Naive thymus-derived CD4-positive, alpha-beta T cell (primary cell): Measurements from ENCODE around the gene DLK1. TPM values are rescaled to one million over a fixed set of nuclear protein-coding genes. Genes with fewer than 3 reads are reported as not detected.

Experiments used
- ATAC-seq: fragments of 150-1000 bp; cut with Tn5 transposase; 2 replicates; pipeline ENCODE4 v1.10.0; 2021; ENCODE audit warnings: mild to moderate bottlenecking, moderate library complexity
- CTCF ChIA-PET: fragments of 350-600 bp; sonication (Branson Sonifier 250); formaldehyde crosslinking; loops from one replicate; lab custom pipeline; 2021; ENCODE audit warnings: antibody characterized with exemption; lab: Charles Lee
- POLR2A ChIA-PET: fragments of 350-600 bp; sonication (Branson Sonifier 250); formaldehyde crosslinking; loops from one replicate; lab custom pipeline; 2021; ENCODE audit warnings: antibody characterized with exemption, inconsistent platforms; lab: Charles Lee
- DNase-seq, 9 donors: peaks; one replicate each; pipeline versions ENCODE4 v3.0.0 to v3.0.0-alpha.2; 2020 to 2022; ENCODE audit warnings: mixed read lengths in 1 of 9
- H3K27ac ChIP-seq: one replicate; pipeline ENCODE4 v1.7.0; 2013; ENCODE audit warnings: mild to moderate bottlenecking, low read depth, low read length, moderate library complexity
- H3K27me3 ChIP-seq, 2 donors: one replicate each; pipeline ENCODE4 v1.7.0; 2013; ENCODE audit warnings: low read length in 2 of 2, mild to moderate bottlenecking in 2 of 2, moderate library complexity in 2 of 2; ENCODE audit not compliant: control insufficient read depth in 2 of 2, insufficient read depth in 2 of 2
- H3K36me3 ChIP-seq, 3 experiments: 1 replicate in 2 of 3; 2 replicates in 1 of 3; pipeline ENCODE4 v1.7.0; 2013; ENCODE audit warnings: low read length in 3 of 3, mild to moderate bottlenecking in 3 of 3, moderate library complexity in 1 of 3; ENCODE audit not compliant: insufficient read depth in 3 of 3, control insufficient read depth in 2 of 3
- H3K4me1 ChIP-seq, 2 donors: one replicate each; pipeline ENCODE4 v1.7.0; 2013; ENCODE audit warnings: low read length in 2 of 2, mild to moderate bottlenecking in 2 of 2, moderate library complexity in 1 of 2; ENCODE audit not compliant: control insufficient read depth in 2 of 2, insufficient read depth in 2 of 2
- H3K4me3 ChIP-seq: 2 replicates; pipeline ENCODE4 v1.7.0; 2013; ENCODE audit warnings: mild to moderate bottlenecking, low read length
- H3K9me3 ChIP-seq, 3 experiments: 1 replicate in 2 of 3; 2 replicates in 1 of 3; pipeline ENCODE4 v1.7.0; 2013; ENCODE audit warnings: low read length in 3 of 3; ENCODE audit not compliant: control insufficient read depth in 2 of 3
- H3K27ac Mint-ChIP-seq, 9 donors: one replicate each; pipeline ENCODE4 v1.8.0; 2020 to 2022; ENCODE audit warnings: mixed read lengths in 9 of 9, mild to moderate bottlenecking in 8 of 9, moderate library complexity in 5 of 9, inconsistent platforms in 2 of 9
- H3K27me3 Mint-ChIP-seq, 5 donors: one replicate each; pipeline ENCODE4 v1.8.0; 2021 to 2022; ENCODE audit warnings: mixed read lengths in 5 of 5, mild to moderate bottlenecking in 1 of 5
- H3K36me3 Mint-ChIP-seq, 5 donors: one replicate each; pipeline ENCODE4 v1.8.0; 2020 to 2022; ENCODE audit warnings: mixed read lengths in 5 of 5, mild to moderate bottlenecking in 3 of 5, inconsistent platforms in 1 of 5
- H3K4me1 Mint-ChIP-seq, 7 donors: one replicate each; pipeline ENCODE4 v1.8.0; 2020 to 2022; ENCODE audit warnings: mixed read lengths in 7 of 7, mild to moderate bottlenecking in 3 of 7, inconsistent platforms in 1 of 7
- H3K4me3 Mint-ChIP-seq, 10 donors: one replicate each; pipeline ENCODE4 v1.8.0; 2020 to 2022; ENCODE audit warnings: mild to moderate bottlenecking in 10 of 10, mixed read lengths in 10 of 10, moderate library complexity in 6 of 10, inconsistent platforms in 2 of 10
- H3K9me3 Mint-ChIP-seq, 11 donors: one replicate each; pipeline ENCODE4 v1.8.0; 2020 to 2022; ENCODE audit warnings: mixed read lengths in 11 of 11, mild to moderate bottlenecking in 4 of 11, inconsistent platforms in 1 of 11, moderate library complexity in 1 of 11
- intact Hi-C, 2 donors: fragments of 100-400 bp; cut with micrococcal nuclease; formaldehyde crosslinking; loops; one replicate each; pipeline ENCODE4 v1.15.1; 2023
- polyA plus RNA-seq, 2 donors: library from polyadenylated mRNA; unstranded; fragments of 300-500 nt; fragmentation: Illumina TruSeq; gene quantifications; one replicate each; pipeline ENCODE4 v1.2.3, GENCODE V29; 2021
- total RNA-seq, 6 experiments: library from RNA in 5 of 6; stranded (reverse) in 5 of 6; gene quantifications; 1 replicate in 5 of 6; 2 replicates in 1 of 6; pipeline ENCODE4 v1.2.3 and lab custom pipeline; 2021 to 2026

DLK1 gene
- total and polyA plus RNA-seq, 7 experiments from 2014 or later, result not detected

DNA sequence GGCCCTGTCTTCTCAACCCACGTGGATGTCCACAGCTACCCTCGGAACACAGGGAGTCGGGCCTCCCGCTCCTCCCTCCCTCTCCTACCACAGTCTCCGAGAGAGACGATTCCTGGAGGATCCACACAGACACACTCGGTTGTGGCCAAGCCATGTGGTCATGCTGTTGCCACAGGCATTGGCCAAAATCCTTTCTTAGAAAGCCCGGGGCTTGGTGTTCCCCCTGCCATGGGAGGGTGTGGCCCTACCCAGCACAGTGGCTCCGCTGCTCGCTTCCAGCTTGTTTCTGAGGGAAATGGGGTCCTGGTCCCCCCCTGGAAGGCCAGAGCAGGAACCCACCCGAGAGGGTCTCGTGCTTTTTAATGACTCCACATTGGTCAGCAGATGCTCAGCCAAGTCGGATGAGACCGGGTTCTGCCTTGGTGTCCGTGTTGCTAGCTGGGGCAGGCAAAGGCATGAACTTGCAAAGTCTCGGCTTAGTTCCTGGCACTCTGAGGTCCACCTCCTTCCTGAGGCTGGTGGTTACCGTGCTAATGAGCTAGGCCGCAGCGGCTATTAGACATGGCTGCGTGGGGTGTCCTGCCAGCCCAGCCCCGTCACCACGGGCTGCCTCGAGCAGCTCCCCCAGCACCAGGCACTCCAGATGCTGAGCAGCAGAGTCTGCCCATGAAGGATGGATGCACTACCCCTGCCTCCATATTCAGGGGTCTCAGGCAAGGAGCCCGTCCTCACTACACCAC, 52.4 kb downstream of the DLK1 start:
- Histone ChIP-seq H3K36me3 (no peaks in the 10 kb centered on the region), H3K27me3 (no peaks in the 10 kb centered on the region), H3K9me3 (no peaks in the 10 kb centered on the region), H3K4me3 (no peak overlapping the region), H3K27ac (no peak overlapping the region), H3K4me1 (no peaks in the 10 kb centered on the region)
- POLR2A ChIA-PET, result no interaction called here
- H3K4me3 Mint-ChIP-seq, result no peak overlapping the region
- no peaks in the 10 kb centered on the region for H3K9me3 Mint-ChIP-seq
- DNase-seq (peak in 1 of 9 donors; percentile 10), ATAC-seq (no peak)
- no peak overlapping the region for H3K27ac Mint-ChIP-seq
- H3K36me3 Mint-ChIP-seq, result no peaks in the 10 kb centered on the region
- CTCF ChIA-PET, result no interaction called here
- intact Hi-C loops, result no loop called here
- H3K27me3 Mint-ChIP-seq, result peaks cover 0 to 4% (median 0%) of the 10 kb centered on the region in 5 donors
- H3K4me1 Mint-ChIP-seq, result no peaks in the 10 kb centered on the region

DNA sequence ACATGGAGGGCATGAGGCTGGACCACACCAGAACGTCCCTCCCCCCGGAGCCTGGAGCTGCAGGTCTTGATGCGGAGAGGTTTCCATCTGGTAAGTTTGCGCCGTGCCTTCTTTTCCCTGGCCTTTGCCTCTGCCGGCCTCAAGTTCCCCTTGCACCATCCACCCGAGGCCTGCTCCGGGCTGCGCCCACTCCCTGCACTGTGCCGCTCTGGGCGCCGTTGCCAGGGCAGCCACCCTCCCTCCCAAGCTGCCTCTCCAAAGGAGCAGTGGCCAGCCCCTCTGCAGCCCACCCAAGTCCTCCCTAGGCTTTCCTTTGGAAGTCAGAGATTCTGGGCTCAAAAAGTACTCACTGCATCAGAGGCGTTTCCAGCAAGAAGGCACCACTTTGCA, 53.0 kb downstream of the DLK1 start:
- H3K9me3 ChIP-seq, result no peaks in the 10 kb centered on the region
- no peak overlapping the region for H3K27ac ChIP-seq
- H3K4me1 Mint-ChIP-seq, result no peaks in the 10 kb centered on the region
- no peaks in the 10 kb centered on the region for H3K4me1 ChIP-seq
- H3K27ac Mint-ChIP-seq, result no peak overlapping the region
- ChIA-PET CTCF (no interaction called here), POLR2A (no interaction called here)
- no peak overlapping the region for H3K4me3 ChIP-seq
- DNase-seq (no peak), ATAC-seq (no peak)
- no peaks in the 10 kb centered on the region for H3K36me3 ChIP-seq
- H3K4me3 Mint-ChIP-seq, result no peak overlapping the region
- intact Hi-C loops, result no loop called here
- H3K36me3 Mint-ChIP-seq, result no peaks in the 10 kb centered on the region
- peaks cover 0 to 4% (median 0%) of the 10 kb centered on the region in 5 donors for H3K27me3 Mint-ChIP-seq
- no peaks in the 10 kb centered on the region for H3K9me3 Mint-ChIP-seq
- no peaks in the 10 kb centered on the region for H3K27me3 ChIP-seq

- ATAC-seq, result no peak
- Histone ChIP-seq H3K27me3 (no peaks in the 10 kb centered on the region), H3K27ac (no peak overlapping the region), H3K4me3 (no peak overlapping the region), H3K36me3 (no peaks in the 10 kb centered on the region), H3K4me1 (no peaks in the 10 kb centered on the region), H3K9me3 (no peaks in the 10 kb centered on the region)
- no peaks in the 10 kb centered on the region for H3K36me3 Mint-ChIP-seq
- H3K4me3 Mint-ChIP-seq, result no peak overlapping the region
- peaks cover 0 to 4% (median 0%) of the 10 kb centered on the region in 5 donors for H3K27me3 Mint-ChIP-seq
- H3K9me3 Mint-ChIP-seq, result no peaks in the 10 kb centered on the region
- POLR2A ChIA-PET, result no interaction called here
- intact Hi-C loops, result no loop called here
- CTCF ChIA-PET, result no interaction called here
- no peak overlapping the region for H3K27ac Mint-ChIP-seq
- DNase-seq, result no peak
- H3K4me1 Mint-ChIP-seq, result no peaks in the 10 kb centered on the region
Measured at GRCh38 chr14:100780246-100780645, 53.6 kb downstream of the DLK1 start.

- no peak overlapping the region for H3K4me3 ChIP-seq
- DNase-seq (no peak), ATAC-seq (no peak)
- intact Hi-C loops, result no loop called here
- POLR2A ChIA-PET, result no interaction called here
- no peaks in the 10 kb centered on the region for H3K27me3 ChIP-seq
- Mint-ChIP-seq H3K9me3 (no peaks in the 10 kb centered on the region), H3K27ac (no peak overlapping the region), H3K27me3 (peaks cover 0 to 4% (median 0%) of the 10 kb centered on the region in 5 donors), H3K4me1 (no peaks in the 10 kb centered on the region), H3K36me3 (no peaks in the 10 kb centered on the region), H3K4me3 (no peak overlapping the region)
- no peaks in the 10 kb centered on the region for H3K9me3 ChIP-seq
- no peaks in the 10 kb centered on the region for H3K4me1 ChIP-seq
- H3K27ac ChIP-seq, result no peak overlapping the region
- CTCF ChIA-PET, result no interaction called here
- H3K36me3 ChIP-seq, result no peaks in the 10 kb centered on the region
Measured at GRCh38 chr14:100780646-100781355, 54.1 kb downstream of the DLK1 start.

DNA sequence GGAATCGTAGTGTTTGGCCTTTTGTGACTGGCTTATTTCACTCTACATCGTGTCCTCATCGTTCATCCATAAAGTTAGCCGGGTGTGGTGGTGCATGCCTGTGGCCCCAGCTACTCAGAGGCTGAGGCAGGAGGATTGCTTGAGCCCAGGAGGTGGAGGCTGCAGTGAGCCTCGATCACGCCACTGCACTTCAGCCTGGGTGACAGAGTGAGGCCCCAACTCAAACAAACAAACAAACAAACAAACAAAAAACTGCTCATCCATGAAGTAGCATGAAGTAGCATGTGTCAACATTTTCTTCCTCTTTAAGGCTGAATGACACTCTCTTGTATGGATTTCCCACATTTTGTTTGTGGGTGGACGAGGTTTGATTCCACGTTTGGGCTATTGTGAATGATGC, 55.3 kb downstream of the DLK1 start:
- Histone ChIP-seq H3K4me3 (no peak overlapping the region), H3K27me3 (no peaks in the 10 kb centered on the region), H3K9me3 (no peaks in the 10 kb centered on the region), H3K4me1 (no peaks in the 10 kb centered on the region), H3K27ac (no peak overlapping the region), H3K36me3 (no peaks in the 10 kb centered on the region)
- CTCF ChIA-PET, result no interaction called here
- POLR2A ChIA-PET, result no interaction called here
- no peak overlapping the region for H3K4me3 Mint-ChIP-seq
- H3K27ac Mint-ChIP-seq, result no peak overlapping the region
- H3K36me3 Mint-ChIP-seq, result no peaks in the 10 kb centered on the region
- ATAC-seq, result no peak
- intact Hi-C loops, result no loop called here
- no peak for DNase-seq
- peaks cover 0 to 2% (median 0%) of the 10 kb centered on the region in 11 donors for H3K9me3 Mint-ChIP-seq
- H3K4me1 Mint-ChIP-seq, result no peaks in the 10 kb centered on the region
- peaks cover 0 to 4% (median 0%) of the 10 kb centered on the region in 5 donors for H3K27me3 Mint-ChIP-seq

GRCh38 chr14:100782516-100783320, 56.0 kb downstream of the DLK1 start:
- peaks cover 0 to 2% (median 0%) of the 10 kb centered on the region in 11 donors for H3K9me3 Mint-ChIP-seq
- Histone ChIP-seq H3K4me3 (no peak overlapping the region), H3K9me3 (no peaks in the 10 kb centered on the region), H3K27ac (no peak overlapping the region), H3K36me3 (no peaks in the 10 kb centered on the region), H3K27me3 (no peaks in the 10 kb centered on the region), H3K4me1 (no peaks in the 10 kb centered on the region)
- no peak for ATAC-seq
- no peaks in the 10 kb centered on the region for H3K36me3 Mint-ChIP-seq
- H3K27ac Mint-ChIP-seq, result peak overlapping the region in 1 of 9 donors; percentile 20
- intact Hi-C loops, result no loop called here
- no peak overlapping the region for H3K4me3 Mint-ChIP-seq
- peaks cover 0 to 4% (median 0%) of the 10 kb centered on the region in 5 donors for H3K27me3 Mint-ChIP-seq
- DNase-seq, result no peak
- POLR2A ChIA-PET, result no interaction called here
- no peaks in the 10 kb centered on the region for H3K4me1 Mint-ChIP-seq
- CTCF ChIA-PET, result no interaction called here
